Lung (tissue), 12 donors: ENCODE data around the gene LMBR1. TPM values are rescaled to one million over a fixed set of nuclear protein-coding genes. Genes with fewer than 3 reads are reported as not detected.

ENCODE experiments used
- ATAC-seq: fragments of 200-7000 bp; cut with Tn5 transposase; one replicate; pipeline ENCODE4 v1.9.1; 2020; ENCODE audit warnings: moderate number of reproducible peaks; ENCODE audit not compliant: insufficient read depth, low FRiP score
- DNase-seq, 3 donors: peaks; one replicate each; pipeline ENCODE4 v3.0.0-alpha.2; 2013 to 2017
- H3K27ac ChIP-seq, 2 donors: one replicate each; pipeline ENCODE4 v1.5.1; 2013; ENCODE audit warnings: mild to moderate bottlenecking in 2 of 2, moderate library complexity in 2 of 2, control low read depth in 1 of 2, inconsistent platforms in 1 of 2, low read depth in 1 of 2, low read length in 1 of 2
- H3K27me3 ChIP-seq, 3 donors: one replicate each; pipeline ENCODE4 v1.5.1; 2013; ENCODE audit warnings: low read length in 2 of 3; ENCODE audit not compliant: control insufficient read depth in 3 of 3, insufficient read depth in 3 of 3
- H3K36me3 ChIP-seq, 4 donors: one replicate each; pipeline ENCODE4 v1.5.1; 2013; ENCODE audit warnings: low read length in 4 of 4, mild to moderate bottlenecking in 1 of 4, moderate library complexity in 1 of 4; ENCODE audit not compliant: control insufficient read depth in 4 of 4, insufficient read depth in 4 of 4
- H3K4me1 ChIP-seq, 5 donors: one replicate each; pipeline ENCODE4 v1.5.1; 2013; ENCODE audit warnings: low read length in 5 of 5, mild to moderate bottlenecking in 2 of 5, moderate library complexity in 1 of 5; ENCODE audit not compliant: control insufficient read depth in 5 of 5, insufficient read depth in 5 of 5
- H3K4me3 ChIP-seq: one replicate; pipeline ENCODE4 v1.5.1; 2013; ENCODE audit warnings: mild to moderate bottlenecking, control low read depth, moderate library complexity
- H3K9ac ChIP-seq, 2 donors: one replicate each; pipeline ENCODE4 v1.5.1; 2013; ENCODE audit warnings: low read length in 2 of 2, control low read depth in 1 of 2; ENCODE audit not compliant: insufficient read depth in 1 of 2
- H3K9me3 ChIP-seq, 4 donors: one replicate each; pipeline ENCODE4 v1.5.1; 2013; ENCODE audit warnings: low read length in 3 of 4, mild to moderate bottlenecking in 1 of 4, moderate library complexity in 1 of 4; ENCODE audit not compliant: control insufficient read depth in 4 of 4, insufficient read depth in 3 of 4
- WGBS, 2 donors: extraction: QIAGEN DNeasy Blood & Tissue Kit; methylation state at CpG; one replicate each; pipeline ENCODE4 v1.1.7; 2013; 5-methylcytosine and 5-hydroxymethylcytosine counted together
- polyA plus RNA-seq, 2 donors: library from polyadenylated mRNA; stranded (reverse); fragments of 200-250 nt; gene quantifications; one replicate each; pipeline ENCODE4 v1.2.1, GENCODE V29; 2013
- total RNA-seq, 2 donors: library from RNA; depleted of rRNA in 1 of 2; stranded (reverse); fragments of >200 nt in 1 of 2; gene quantifications; one replicate each; pipeline ENCODE4 v1.2.1, GENCODE V29; 2014 to 2021
- TF ChIP-seq, protein P1 (sequence below): IDR thresholded peaks from 2 replicates; pipeline ENCODE4 v1.5.1; 2012; ENCODE audit warnings: mild to moderate bottlenecking; ENCODE audit errors: control extremely low read depth, extremely low read depth
- donor health status: control.
- donor health status: control.
- donor health status: Bipolar disorder and iron deficiency.
- donor health status: healthy.
- donor health status: DM: yes; HTN: yes; CAD: no.

LMBR1 gene
- total and polyA plus RNA-seq, 4 donors, result 9.7 to 119 (median 45.0) TPM

DNA sequence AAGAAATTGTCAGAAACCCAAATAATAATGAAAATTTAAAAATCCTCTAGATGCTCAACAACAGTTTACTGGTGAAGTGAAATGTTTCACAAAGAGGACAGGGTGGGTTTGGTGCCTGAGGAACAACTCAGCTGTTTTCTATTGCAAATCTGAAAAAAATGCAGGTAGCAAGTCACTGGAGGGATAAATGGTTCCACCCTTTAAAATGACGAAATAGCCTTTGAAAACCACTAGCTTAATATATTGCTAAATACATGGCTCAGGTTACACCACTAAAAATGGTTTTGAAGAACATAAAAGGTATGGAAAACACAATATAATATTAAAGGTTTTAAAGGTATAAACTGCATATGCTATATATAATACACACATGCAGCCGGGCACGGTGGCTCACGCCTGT lies 69.5 kb downstream of the LMBR1 start:
- H3K4me3 ChIP-seq, result no peak overlapping the region
- H3K27ac ChIP-seq, result no peak overlapping the region
- 82 to 92% methylated on average over 4 of the region's 4 CpGs for WGBS, 2 donors
- DNase-seq (no peak), ATAC-seq (no peak)
- TF ChIP-seq, protein P1, sequence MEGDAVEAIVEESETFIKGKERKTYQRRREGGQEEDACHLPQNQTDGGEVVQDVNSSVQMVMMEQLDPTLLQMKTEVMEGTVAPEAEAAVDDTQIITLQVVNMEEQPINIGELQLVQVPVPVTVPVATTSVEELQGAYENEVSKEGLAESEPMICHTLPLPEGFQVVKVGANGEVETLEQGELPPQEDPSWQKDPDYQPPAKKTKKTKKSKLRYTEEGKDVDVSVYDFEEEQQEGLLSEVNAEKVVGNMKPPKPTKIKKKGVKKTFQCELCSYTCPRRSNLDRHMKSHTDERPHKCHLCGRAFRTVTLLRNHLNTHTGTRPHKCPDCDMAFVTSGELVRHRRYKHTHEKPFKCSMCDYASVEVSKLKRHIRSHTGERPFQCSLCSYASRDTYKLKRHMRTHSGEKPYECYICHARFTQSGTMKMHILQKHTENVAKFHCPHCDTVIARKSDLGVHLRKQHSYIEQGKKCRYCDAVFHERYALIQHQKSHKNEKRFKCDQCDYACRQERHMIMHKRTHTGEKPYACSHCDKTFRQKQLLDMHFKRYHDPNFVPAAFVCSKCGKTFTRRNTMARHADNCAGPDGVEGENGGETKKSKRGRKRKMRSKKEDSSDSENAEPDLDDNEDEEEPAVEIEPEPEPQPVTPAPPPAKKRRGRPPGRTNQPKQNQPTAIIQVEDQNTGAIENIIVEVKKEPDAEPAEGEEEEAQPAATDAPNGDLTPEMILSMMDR, result no peak
- no peaks in the 10 kb centered on the region for H3K9me3 ChIP-seq
- H3K4me1 ChIP-seq, result peaks cover 0 to 1% (median 0%) of the 10 kb centered on the region in 5 donors
- H3K36me3 ChIP-seq, result peaks cover 0 to 6% (median 2%) of the 10 kb centered on the region in 4 donors
- H3K9ac ChIP-seq, result no peak overlapping the region
- no peaks in the 10 kb centered on the region for H3K27me3 ChIP-seq

DNA sequence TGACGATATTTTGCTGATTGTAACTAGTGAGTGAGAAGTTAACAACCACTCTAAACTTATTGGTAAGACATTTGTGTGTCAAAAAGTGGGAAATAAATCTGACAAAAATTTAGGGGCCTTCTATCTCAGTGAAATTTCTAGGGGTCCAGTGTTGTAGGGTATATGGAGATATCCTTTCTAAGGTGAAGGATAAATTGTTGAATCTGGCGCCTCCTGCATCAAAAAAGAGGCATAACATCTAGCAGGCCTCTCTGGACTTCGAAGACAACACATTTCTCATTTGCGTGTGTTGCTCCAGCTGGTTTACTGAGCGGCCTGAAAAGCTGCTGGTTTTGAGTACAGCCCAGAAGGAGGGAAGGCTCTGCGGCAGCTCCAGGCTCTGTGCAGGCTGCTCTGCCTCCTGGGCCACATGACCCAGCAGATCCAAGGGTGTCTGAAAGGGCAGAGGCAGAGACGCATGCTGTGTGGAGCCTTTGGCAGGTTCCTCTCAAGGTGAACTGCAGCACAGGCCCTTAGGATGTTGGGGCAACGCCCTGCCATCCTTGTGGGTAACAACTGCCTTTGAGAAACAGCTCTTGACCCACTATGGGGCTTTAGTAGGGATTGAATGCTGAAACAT lies 72.4 kb downstream of the LMBR1 start:
- H3K4me1 ChIP-seq, result peaks cover 0 to 1% (median 0%) of the 10 kb centered on the region in 5 donors
- DNase-seq, result no peak
- H3K4me3 ChIP-seq, result no peak overlapping the region
- H3K9me3 ChIP-seq, result no peaks in the 10 kb centered on the region
- no peak overlapping the region for H3K9ac ChIP-seq
- H3K27ac ChIP-seq, result no peak overlapping the region
- H3K27me3 ChIP-seq, result no peaks in the 10 kb centered on the region
- TF ChIP-seq, protein P1, result no peak
- H3K36me3 ChIP-seq, result peaks cover 0 to 6% (median 3%) of the 10 kb centered on the region in 4 donors
- ATAC-seq, result no peak
- WGBS, 2 donors, result 96 to 97% methylated on average over 8 of the region's 8 CpGs

DNA sequence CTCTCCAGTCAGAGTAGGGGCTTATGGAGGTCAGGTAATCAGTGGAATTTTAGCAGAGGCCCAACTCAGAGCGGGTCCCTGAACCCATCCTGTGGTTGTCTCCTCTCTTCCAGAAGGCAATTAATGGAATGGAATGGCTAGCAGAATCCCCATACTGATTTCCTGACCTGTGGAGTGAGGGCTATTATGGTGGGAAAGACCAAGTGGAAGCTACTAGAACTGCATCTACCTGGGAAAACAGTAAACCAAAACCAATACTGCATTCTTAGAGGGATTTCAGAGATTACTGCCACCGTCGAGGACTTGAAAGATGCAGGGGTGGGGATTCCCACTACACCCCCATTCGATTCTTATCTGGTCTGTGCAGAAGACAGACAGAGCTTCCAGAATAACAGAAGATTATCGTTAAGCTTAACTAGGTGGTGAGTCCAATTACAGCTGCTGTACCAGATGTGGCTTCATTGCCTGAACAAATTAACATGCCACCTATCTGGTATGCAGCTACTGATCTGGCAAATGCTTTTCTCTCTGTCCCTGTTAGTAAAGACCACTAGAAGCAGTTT lies 73.2 kb downstream of the LMBR1 start:
- no peak overlapping the region for H3K4me3 ChIP-seq
- 92 to 94% methylated on average over 5 of the region's 5 CpGs for WGBS, 2 donors
- H3K9ac ChIP-seq, result no peak overlapping the region
- no peaks in the 10 kb centered on the region for H3K27me3 ChIP-seq
- DNase-seq (no peak), ATAC-seq (no peak)
- no peaks in the 10 kb centered on the region for H3K9me3 ChIP-seq
- H3K4me1 ChIP-seq, result peaks cover 0 to 1% (median 0%) of the 10 kb centered on the region in 5 donors
- TF ChIP-seq, protein P1, result no peak
- no peak overlapping the region for H3K27ac ChIP-seq
- H3K36me3 ChIP-seq, result peaks cover 0 to 6% (median 2%) of the 10 kb centered on the region in 4 donors
